DND-41 (cell line): ENCODE measurements around the gene MGAT4C.

Source experiments
- CTCF ChIP-seq: IDR thresholded peaks from 2 replicates; pipeline ENCODE4 v1.5.1; 2012; ENCODE audit warnings: borderline replicate concordance, low read length, moderate library complexity, mild to moderate bottlenecking; ENCODE audit not compliant: poor library complexity, severe bottlenecking; ENCODE audit errors: extremely low read depth
- EZH2 ChIP-seq: IDR thresholded peaks from 3 replicates; pipeline ENCODE4 v1.6.1; 2012; ENCODE audit warnings: borderline replicate concordance, low read depth, mild to moderate bottlenecking, moderate library complexity, low read length, inconsistent platforms; ENCODE audit not compliant: severe bottlenecking

- TF ChIP-seq CTCF (no peak), EZH2 (no peak)
These were observed 943 bp upstream of the MGAT4C start for GRCh38 chr12:86257134-86257533.
